ENCODE measurements around the gene ZFP92.

Gene ZFP92

GRCh38 chrX:153408871-153409351, 2.4 kb upstream of the ZFP92 start:
- DNase-seq, result no peak

- no peak for DNase-seq
Measured at GRCh38 chrX:153409414-153410101, 1.7 kb upstream of the ZFP92 start.

- DNase-seq, result no peak
Measured at GRCh38 chrX:153410373-153410772, 899 bp upstream of the ZFP92 start.

GRCh38 chrX:153410888-153411254, 401 bp upstream of the ZFP92 start:
- no peak for DNase-seq

GRCh38 chrX:153411988-153412574, 809 bp downstream of the ZFP92 start:
- peak; percentile 43 to 68 (median 59) for DNase-seq

GRCh38 chrX:153412746-153413720, 1.8 kb downstream of the ZFP92 start:
- DNase-seq, result no peak

GRCh38 chrX:153413731-153414130, 2.5 kb downstream of the ZFP92 start:
- DNase-seq, result no peak

- peak; percentile 36 to 81 (median 68) for DNase-seq
Measured at GRCh38 chrX:153414856-153415510, 3.7 kb downstream of the ZFP92 start.

GRCh38 chrX:153416781-153417450, 5.6 kb downstream of the ZFP92 start:
- DNase-seq, result peak; percentile 3 to 62 (median 58)

- no peak for DNase-seq
Measured at GRCh38 chrX:153417637-153418036, 6.4 kb downstream of the ZFP92 start.

- DNase-seq, result no peak
Measured at GRCh38 chrX:153420851-153421599, 9.8 kb downstream of the ZFP92 start.

- no peak for DNase-seq
Measured at GRCh38 chrX:153421856-153422255, 10.6 kb downstream of the ZFP92 start.

GRCh38 chrX:153423652-153424051, 12.4 kb downstream of the ZFP92 start:
- peak in 3 of 4 experiments; percentile 19 to 62 (median 34) for DNase-seq

GRCh38 chrX:153426204-153426603, 14.9 kb downstream of the ZFP92 start:
- no peak for DNase-seq

- DNase-seq, result no peak
Measured at GRCh38 chrX:153430796-153431195, 19.5 kb downstream of the ZFP92 start.

GRCh38 chrX:153433161-153433680, 21.9 kb downstream of the ZFP92 start:
- no peak for DNase-seq

GRCh38 chrX:153433781-153434285, 22.6 kb downstream of the ZFP92 start:
- DNase-seq, result no peak

- no peak for DNase-seq
Measured at GRCh38 chrX:153434801-153435200, 23.5 kb downstream of the ZFP92 start.

GRCh38 chrX:153435845-153436244, 24.6 kb downstream of the ZFP92 start:
- no peak for DNase-seq

- peak; percentile 9 to 44 (median 34) for DNase-seq
Measured at GRCh38 chrX:153438532-153438931, 27.3 kb downstream of the ZFP92 start.

- DNase-seq, result no peak
Measured at GRCh38 chrX:153439977-153440376, 28.7 kb downstream of the ZFP92 start.
